Measurements from ENCODE around the gene MCEMP1.

Gene MCEMP1

DNA sequence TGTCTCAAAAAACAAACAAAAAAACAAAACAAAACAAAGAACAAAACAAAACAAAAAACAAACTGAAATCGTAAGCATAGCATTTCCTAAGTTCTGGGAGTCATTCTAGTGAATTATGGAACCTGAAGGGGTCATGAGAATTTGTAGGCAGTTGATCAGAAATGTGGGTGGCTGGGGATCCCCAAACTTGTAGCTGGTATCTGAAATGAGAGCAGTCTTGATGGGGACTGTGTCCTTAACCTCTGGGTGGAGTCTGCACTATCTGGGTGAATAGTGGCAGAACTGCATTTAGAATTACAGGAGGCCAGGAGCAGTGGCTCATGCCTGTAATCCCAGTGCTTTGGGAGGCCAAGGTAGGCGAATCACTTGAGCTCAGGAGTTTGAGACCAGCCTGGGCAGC is 48.9 kb downstream of the MCEMP1 start:
- H3K9me3 ChIP-seq (ENCODE audit: control insufficient read depth in 1 of 2, low read length in 2 of 2), result no peaks in the 10 kb centered on the region
- H3K4me3 ChIP-seq (ENCODE audit: low read depth in 1 of 2, low read length in 2 of 2), result no peak overlapping the region
- H3K36me3 ChIP-seq (ENCODE audit: control insufficient read depth in 1 of 2, insufficient read depth in 2 of 2, low read length in 2 of 2), result no peaks in the 10 kb centered on the region
- H3K27ac ChIP-seq (ENCODE audit: low read depth, low read length), result no peak overlapping the region
- peaks cover 21 to 26% of the 10 kb centered on the region in 2 donors for H3K27me3 ChIP-seq (ENCODE audit: control insufficient read depth in 1 of 2, insufficient read depth in 2 of 2, low read length in 2 of 2)
- H3K9ac ChIP-seq (ENCODE audit: low read depth in 1 of 2, low read length in 2 of 2), result no peak overlapping the region
- H3K4me1 ChIP-seq (ENCODE audit: control insufficient read depth in 1 of 2, insufficient read depth in 2 of 2, low read length in 2 of 2), result peaks cover 0 to 4% of the 10 kb centered on the region in 2 donors

DNA sequence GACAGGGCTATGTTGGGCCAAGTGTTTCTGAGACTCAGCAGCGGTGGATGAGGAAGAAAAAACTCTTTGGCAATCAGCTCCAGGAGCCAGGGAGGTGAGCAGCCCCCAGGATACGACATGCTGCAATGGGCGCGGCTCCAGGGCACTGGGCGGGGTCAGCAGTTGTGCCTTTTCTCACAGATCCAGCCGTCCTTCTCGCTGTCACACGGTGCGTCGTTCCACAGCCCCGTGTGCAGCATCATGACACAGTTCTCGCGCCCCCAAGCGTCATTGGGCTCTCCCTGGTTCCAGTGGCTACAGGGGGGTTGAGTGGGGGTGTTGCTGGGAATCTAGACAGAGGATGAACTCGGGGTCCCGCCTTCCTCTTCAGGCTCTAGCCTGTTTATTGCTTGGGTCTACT is 52.3 kb downstream of the MCEMP1 start:
- Histone ChIP-seq H3K4me1 (ENCODE audit: control insufficient read depth in 1 of 2, insufficient read depth in 2 of 2, low read length in 2 of 2) (peaks cover 0 to 4% of the 10 kb centered on the region in 2 donors), H3K4me3 (ENCODE audit: low read depth in 1 of 2, low read length in 2 of 2) (no peak overlapping the region), H3K27me3 (ENCODE audit: control insufficient read depth in 1 of 2, insufficient read depth in 2 of 2, low read length in 2 of 2) (peaks cover 30 to 31% of the 10 kb centered on the region in 2 donors)

More for the DNA sequence above, 52.3 kb downstream of the MCEMP1 start:
- Histone ChIP-seq H3K9ac (ENCODE audit: low read depth in 1 of 2, low read length in 2 of 2) (no peak overlapping the region), H3K27ac (ENCODE audit: low read depth, low read length) (no peak overlapping the region), H3K9me3 (ENCODE audit: control insufficient read depth in 1 of 2, low read length in 2 of 2) (no peaks in the 10 kb centered on the region), H3K36me3 (ENCODE audit: control insufficient read depth in 1 of 2, insufficient read depth in 2 of 2, low read length in 2 of 2) (no peaks in the 10 kb centered on the region)
